Measurements from ENCODE around the gene JADE2. TPM values are rescaled to one million over a fixed set of nuclear protein-coding genes. Genes with fewer than 3 reads are reported as not detected.

JADE2 gene
- total RNA-seq, 1 donor from 2014 or later: 2.1 TPM

DNA sequence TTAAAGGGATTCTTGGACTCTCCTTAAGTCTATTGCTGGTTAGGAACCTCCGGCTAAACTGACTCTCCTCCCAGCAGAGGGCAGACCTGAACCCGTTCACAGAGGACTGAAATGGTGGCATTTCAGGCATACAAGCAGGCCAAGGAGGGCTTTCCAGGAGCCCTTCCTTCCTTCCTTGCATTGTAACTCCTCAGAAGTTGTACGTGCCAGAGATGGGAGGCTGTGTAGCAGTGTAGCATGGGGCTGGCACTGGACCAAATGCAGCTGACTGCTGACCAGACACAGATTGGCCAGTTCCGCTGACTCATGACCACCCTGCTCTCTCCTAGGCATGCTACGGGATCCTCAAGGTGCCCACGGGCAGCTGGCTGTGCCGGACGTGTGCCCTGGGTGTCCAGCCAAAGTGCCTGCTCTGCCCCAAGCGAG, 36.4 kb downstream of the JADE2 start:
- Mint-ChIP-seq H3K36me3 (ENCODE audit: unreplicated experiment) (no peaks in the 10 kb centered on the region), H3K27me3 (ENCODE audit: unreplicated experiment) (peaks cover 11% of the 10 kb centered on the region), H3K27ac (ENCODE audit: unreplicated experiment) (no peak overlapping the region), H3K9me3 (ENCODE audit: unreplicated experiment) (peaks cover 1% of the 10 kb centered on the region), H3K4me3 (ENCODE audit: unreplicated experiment) (no peak overlapping the region), H3K4me1 (ENCODE audit: low read depth, unreplicated experiment) (peaks cover 1% of the 10 kb centered on the region)
- DNase-seq: peak; percentile 54
- TF ChIP-seq, protein P1, sequence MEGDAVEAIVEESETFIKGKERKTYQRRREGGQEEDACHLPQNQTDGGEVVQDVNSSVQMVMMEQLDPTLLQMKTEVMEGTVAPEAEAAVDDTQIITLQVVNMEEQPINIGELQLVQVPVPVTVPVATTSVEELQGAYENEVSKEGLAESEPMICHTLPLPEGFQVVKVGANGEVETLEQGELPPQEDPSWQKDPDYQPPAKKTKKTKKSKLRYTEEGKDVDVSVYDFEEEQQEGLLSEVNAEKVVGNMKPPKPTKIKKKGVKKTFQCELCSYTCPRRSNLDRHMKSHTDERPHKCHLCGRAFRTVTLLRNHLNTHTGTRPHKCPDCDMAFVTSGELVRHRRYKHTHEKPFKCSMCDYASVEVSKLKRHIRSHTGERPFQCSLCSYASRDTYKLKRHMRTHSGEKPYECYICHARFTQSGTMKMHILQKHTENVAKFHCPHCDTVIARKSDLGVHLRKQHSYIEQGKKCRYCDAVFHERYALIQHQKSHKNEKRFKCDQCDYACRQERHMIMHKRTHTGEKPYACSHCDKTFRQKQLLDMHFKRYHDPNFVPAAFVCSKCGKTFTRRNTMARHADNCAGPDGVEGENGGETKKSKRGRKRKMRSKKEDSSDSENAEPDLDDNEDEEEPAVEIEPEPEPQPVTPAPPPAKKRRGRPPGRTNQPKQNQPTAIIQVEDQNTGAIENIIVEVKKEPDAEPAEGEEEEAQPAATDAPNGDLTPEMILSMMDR (IDR thresholded peaks at IDR 0.05; ENCODE audit: partially characterized antibody, unreplicated experiment): peak; percentile 15

GRCh38 chr5:134563221-134563620, 37.8 kb downstream of the JADE2 start:
- H3K27me3 Mint-ChIP-seq (ENCODE audit: unreplicated experiment): peaks cover 11% of the 10 kb centered on the region
- H3K9me3 Mint-ChIP-seq (ENCODE audit: unreplicated experiment): no peaks in the 10 kb centered on the region
- TF ChIP-seq, protein P1 (IDR thresholded peaks at IDR 0.05; ENCODE audit: partially characterized antibody, unreplicated experiment): no peak
- no peak for DNase-seq
- H3K4me3 Mint-ChIP-seq (ENCODE audit: unreplicated experiment): no peak overlapping the region
- no peaks in the 10 kb centered on the region for H3K4me1 Mint-ChIP-seq (ENCODE audit: low read depth, unreplicated experiment)
- H3K36me3 Mint-ChIP-seq (ENCODE audit: unreplicated experiment): no peaks in the 10 kb centered on the region
- H3K27ac Mint-ChIP-seq (ENCODE audit: unreplicated experiment): no peak overlapping the region

DNA sequence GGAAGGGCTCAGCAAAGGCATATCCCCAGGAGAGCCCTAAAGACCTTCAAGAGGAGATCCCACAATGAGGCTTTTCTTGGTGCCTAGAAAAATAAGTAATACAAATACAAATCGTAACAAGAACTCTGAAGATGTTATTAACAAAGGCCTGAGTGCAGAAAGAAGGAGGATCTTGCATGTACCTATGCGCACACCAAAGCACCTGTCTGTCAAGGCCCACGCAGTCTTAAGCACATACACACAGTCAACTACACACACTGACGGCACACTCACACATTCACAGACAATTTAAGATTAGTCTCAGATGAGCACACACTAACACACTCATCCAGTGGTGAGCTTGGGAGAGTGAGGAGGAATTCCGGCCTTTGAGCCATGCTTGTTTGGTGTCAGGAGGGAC, 38.5 kb downstream of the JADE2 start:
- no peaks in the 10 kb centered on the region for H3K36me3 Mint-ChIP-seq (ENCODE audit: unreplicated experiment)
- no peak overlapping the region for H3K4me3 Mint-ChIP-seq (ENCODE audit: unreplicated experiment)
- TF ChIP-seq, protein P1 (IDR thresholded peaks at IDR 0.05; ENCODE audit: partially characterized antibody, unreplicated experiment): no peak
- H3K27me3 Mint-ChIP-seq (ENCODE audit: unreplicated experiment): peaks cover 11% of the 10 kb centered on the region
- H3K9me3 Mint-ChIP-seq (ENCODE audit: unreplicated experiment): no peaks in the 10 kb centered on the region
- DNase-seq: no peak
- H3K4me1 Mint-ChIP-seq (ENCODE audit: low read depth, unreplicated experiment): no peaks in the 10 kb centered on the region
- H3K27ac Mint-ChIP-seq (ENCODE audit: unreplicated experiment): no peak overlapping the region

DNA sequence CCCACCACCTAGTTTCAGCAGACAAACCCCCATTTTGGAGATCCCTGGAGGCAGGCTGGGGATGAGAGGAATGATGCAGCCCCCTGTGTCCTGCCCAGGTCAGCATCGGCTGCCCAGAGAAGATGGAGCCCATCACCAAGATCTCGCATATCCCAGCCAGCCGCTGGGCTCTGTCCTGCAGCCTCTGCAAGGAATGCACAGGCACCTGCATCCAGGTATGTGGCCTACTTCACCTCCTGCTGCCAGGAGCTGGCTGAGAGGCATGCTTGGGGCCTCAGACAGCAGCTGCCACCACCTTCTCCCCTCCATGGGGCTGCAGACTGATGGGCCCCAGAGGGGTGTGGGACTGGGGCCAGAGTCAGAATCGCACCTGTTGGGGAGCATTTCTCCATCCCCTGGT, 38.9 kb downstream of the JADE2 start:
- peaks cover 11% of the 10 kb centered on the region for H3K27me3 Mint-ChIP-seq (ENCODE audit: unreplicated experiment)
- no peaks in the 10 kb centered on the region for H3K9me3 Mint-ChIP-seq (ENCODE audit: unreplicated experiment)
- no peak overlapping the region for H3K27ac Mint-ChIP-seq (ENCODE audit: unreplicated experiment)
- H3K36me3 Mint-ChIP-seq (ENCODE audit: unreplicated experiment): no peaks in the 10 kb centered on the region
- H3K4me3 Mint-ChIP-seq (ENCODE audit: unreplicated experiment): no peak overlapping the region
- no peaks in the 10 kb centered on the region for H3K4me1 Mint-ChIP-seq (ENCODE audit: low read depth, unreplicated experiment)
- TF ChIP-seq, protein P1 (IDR thresholded peaks at IDR 0.05; ENCODE audit: partially characterized antibody, unreplicated experiment): no peak
- DNase-seq: no peak

GRCh38 chr5:134565791-134566740, 40.6 kb downstream of the JADE2 start:
- Mint-ChIP-seq H3K36me3 (ENCODE audit: unreplicated experiment) (no peaks in the 10 kb centered on the region), H3K27me3 (ENCODE audit: unreplicated experiment) (peaks cover 11% of the 10 kb centered on the region), H3K9me3 (ENCODE audit: unreplicated experiment) (no peaks in the 10 kb centered on the region), H3K4me3 (ENCODE audit: unreplicated experiment) (no peak overlapping the region), H3K27ac (ENCODE audit: unreplicated experiment) (no peak overlapping the region), H3K4me1 (ENCODE audit: low read depth, unreplicated experiment) (no peaks in the 10 kb centered on the region)
- TF ChIP-seq, protein P1 (IDR thresholded peaks at IDR 0.05; ENCODE audit: partially characterized antibody, unreplicated experiment): no peak
- DNase-seq: no peak

Data from glutamatergic neuron (in vitro differentiated cells).